GM21423 (cell line): ENCODE measurements around the gene WIPF1.
"Not testable (repeated sequence)": the region's sequence is repeated elsewhere in the genome, so short reads cannot be mapped to it uniquely, and the experiment has no call there.

Source experiments
- ATAC-seq: cut with Tn5 transposase; IDR thresholded peaks from one replicate; pipeline ENCODE4 v1.9.1; 2021; ENCODE audit warnings: mild to moderate bottlenecking, moderate library complexity; ENCODE audit not compliant: unreplicated experiment

Gene WIPF1

GRCh38 chr2:174575124-174575776, 22.4 kb downstream of the WIPF1 start:
- ATAC-seq = no peak

- ATAC-seq = no peak
Observed at GRCh38 chr2:174574657-174575056, 22.9 kb downstream of the WIPF1 start.

- no peak for ATAC-seq
Observed at GRCh38 chr2:174573621-174574081, 24.0 kb downstream of the WIPF1 start.

- ATAC-seq = no peak
Observed at GRCh38 chr2:174572556-174572955, 25.0 kb downstream of the WIPF1 start.

GRCh38 chr2:174571669-174572323, 25.8 kb downstream of the WIPF1 start:
- ATAC-seq = no peak

- ATAC-seq = no peak
Observed at GRCh38 chr2:174570318-174570958, 27.2 kb downstream of the WIPF1 start.

- ATAC-seq = no peak
Observed at GRCh38 chr2:174569678-174570077, 27.9 kb downstream of the WIPF1 start.

- no peak for ATAC-seq
Observed at GRCh38 chr2:174568425-174568824, 29.2 kb downstream of the WIPF1 start.

- ATAC-seq = no peak
Observed at GRCh38 chr2:174566871-174567270, 30.7 kb downstream of the WIPF1 start.

- no peak for ATAC-seq
Observed at GRCh38 chr2:174563530-174564282, 33.9 kb downstream of the WIPF1 start.

- no peak for ATAC-seq
Observed at GRCh38 chr2:174561972-174562370, 35.6 kb downstream of the WIPF1 start.

GRCh38 chr2:174561283-174561971, 36.2 kb downstream of the WIPF1 start:
- no peak for ATAC-seq

GRCh38 chr2:174560737-174561136, 36.9 kb downstream of the WIPF1 start:
- no peak for ATAC-seq

GRCh38 chr2:174555998-174556397, 41.6 kb downstream of the WIPF1 start:
- ATAC-seq = no peak

- ATAC-seq = no peak
Observed at GRCh38 chr2:174554529-174555150, 43.0 kb downstream of the WIPF1 start.

GRCh38 chr2:174553811-174554493, 43.7 kb downstream of the WIPF1 start:
- peak; percentile 73 for ATAC-seq

- ATAC-seq = no peak
Observed at GRCh38 chr2:174552880-174553279, 44.7 kb downstream of the WIPF1 start.

GRCh38 chr2:174551697-174552096, 45.9 kb downstream of the WIPF1 start:
- no peak for ATAC-seq

GRCh38 chr2:174548646-174549045, 49.0 kb downstream of the WIPF1 start:
- ATAC-seq = not testable (repeated sequence)

- not testable (repeated sequence) for ATAC-seq
Observed at GRCh38 chr2:174548021-174548420, 49.6 kb downstream of the WIPF1 start.
